ENCODE results near the gene ATP11A.
"Not testable (repeated sequence)": the region's sequence is repeated elsewhere in the genome, so short reads cannot be mapped to it uniquely, and the experiment has no call there.

The ATP11A gene

GRCh38 chr13:112844879-112845278, 155.0 kb downstream of the ATP11A start:
- no peak for DNase-seq (ENCODE audit: extremely low spot score, insufficient read length, low read depth)
- no peak for FAIRE-seq

DNA sequence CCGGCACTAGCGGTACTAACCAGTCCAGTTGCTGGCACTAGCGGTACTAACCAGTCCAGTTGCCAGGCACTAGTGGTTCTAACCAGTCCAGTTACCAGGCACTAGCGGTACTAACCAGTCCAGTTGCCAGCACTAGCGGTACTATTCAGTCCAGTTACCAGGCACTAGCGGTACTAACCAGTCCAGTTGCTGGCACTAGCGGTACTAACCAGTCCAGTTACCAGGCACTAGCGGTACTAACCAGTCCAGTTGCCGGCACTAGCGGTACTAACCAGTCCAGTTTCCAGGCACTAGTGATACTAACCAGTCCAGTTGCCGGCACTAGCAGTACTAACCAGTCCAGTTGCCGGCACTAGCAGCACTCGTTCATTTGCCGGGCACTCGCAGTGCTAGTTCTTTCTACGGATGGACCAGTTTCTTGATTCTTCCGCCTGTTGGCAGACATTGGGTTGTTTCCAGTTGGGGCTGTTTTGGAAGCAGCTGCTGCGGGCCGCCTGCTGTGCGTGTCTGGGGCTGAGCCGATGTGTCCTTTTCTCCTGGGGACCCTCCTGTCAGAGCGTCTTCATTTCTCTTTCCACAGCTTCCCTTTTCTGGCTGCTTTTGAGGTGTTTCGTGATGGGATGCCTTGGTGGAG, 155.8 kb downstream of the ATP11A start:
- FAIRE-seq: no peak
- no peak for DNase-seq (ENCODE audit: extremely low spot score, insufficient read length, low read depth)

GRCh38 chr13:112846411-112847115, 156.7 kb downstream of the ATP11A start:
- no peak for DNase-seq (ENCODE audit: extremely low spot score, insufficient read length, low read depth)
- no peak for FAIRE-seq

GRCh38 chr13:112849500-112849899, 159.7 kb downstream of the ATP11A start:
- FAIRE-seq (no peak), DNase-seq (ENCODE audit: extremely low spot score, insufficient read length, low read depth) (no peak)

GRCh38 chr13:112850273-112850672, 160.4 kb downstream of the ATP11A start:
- FAIRE-seq: no peak
- DNase-seq (ENCODE audit: extremely low spot score, insufficient read length, low read depth): no peak

DNA sequence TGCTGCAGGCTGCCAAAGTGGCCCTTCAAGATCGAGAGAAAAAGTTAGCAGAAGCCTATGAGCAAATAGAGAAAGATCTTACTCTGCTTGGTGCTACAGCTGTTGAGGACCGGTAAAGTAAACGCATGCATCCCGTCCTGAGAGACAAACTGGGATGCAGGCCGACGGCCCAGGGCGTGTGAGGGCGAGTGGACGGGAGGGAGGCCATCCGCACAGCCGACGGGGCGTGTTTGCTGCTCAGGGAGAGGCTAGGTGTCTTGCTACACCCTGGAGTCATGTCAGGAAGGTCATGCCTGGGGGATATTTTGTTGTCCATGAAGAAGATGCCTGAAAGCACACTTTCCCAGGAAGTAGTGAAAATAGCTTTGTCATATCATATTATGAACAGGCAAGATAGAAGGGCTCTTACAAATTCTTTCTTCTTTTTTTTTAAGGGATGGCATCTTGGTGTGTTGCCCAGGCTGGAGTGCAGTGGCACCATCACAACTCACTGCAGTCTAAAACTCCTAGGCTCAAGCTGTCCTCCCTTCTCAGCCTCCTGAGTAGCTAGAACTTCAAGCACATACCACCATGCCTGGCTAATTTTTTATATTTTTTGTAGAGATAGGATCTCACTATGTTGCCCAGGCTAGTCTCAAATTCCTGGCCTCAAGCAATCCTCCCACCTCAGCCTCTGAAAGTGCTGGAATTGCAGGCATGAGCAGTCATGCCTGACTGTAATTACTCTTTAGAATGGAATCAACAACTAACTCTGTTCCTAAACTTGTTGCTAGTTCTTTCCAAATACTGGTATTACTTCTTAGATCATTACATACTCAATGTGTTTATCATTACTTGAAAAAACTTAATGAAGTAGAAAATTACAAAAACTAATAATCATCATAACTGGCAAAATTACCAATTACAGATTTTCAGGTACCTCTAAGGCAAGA, 161.5 kb downstream of the ATP11A start:
- no peak for DNase-seq (ENCODE audit: extremely low spot score, insufficient read length, low read depth)
- FAIRE-seq: no peak

- FAIRE-seq (no peak), DNase-seq (ENCODE audit: extremely low spot score, insufficient read length, low read depth) (no peak)
Measured at GRCh38 chr13:112852392-112852791, 162.6 kb downstream of the ATP11A start.

- DNase-seq (ENCODE audit: extremely low spot score, insufficient read length, low read depth) (no peak), FAIRE-seq (no peak)
Measured at GRCh38 chr13:112852808-112853207, 163.0 kb downstream of the ATP11A start.

DNA sequence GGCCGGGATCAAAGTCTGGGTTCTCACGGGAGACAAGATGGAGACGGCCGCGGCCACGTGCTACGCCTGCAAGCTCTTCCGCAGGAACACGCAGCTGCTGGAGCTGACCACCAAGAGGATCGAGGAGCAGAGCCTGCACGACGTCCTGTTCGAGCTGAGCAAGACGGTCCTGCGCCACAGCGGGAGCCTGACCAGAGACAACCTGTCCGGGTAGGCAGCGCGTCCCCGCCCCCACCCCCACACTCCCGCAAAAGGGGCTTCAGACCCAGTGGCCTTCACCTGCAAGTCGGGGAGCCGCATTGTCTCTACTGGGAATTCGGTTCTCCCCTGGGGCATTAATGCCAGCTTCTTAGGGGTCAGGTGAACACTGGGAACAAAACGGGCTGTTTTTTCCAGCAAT, 164.5 kb downstream of the ATP11A start:
- no peak for DNase-seq (ENCODE audit: extremely low spot score, insufficient read length, low read depth)
- no peak for FAIRE-seq

DNA sequence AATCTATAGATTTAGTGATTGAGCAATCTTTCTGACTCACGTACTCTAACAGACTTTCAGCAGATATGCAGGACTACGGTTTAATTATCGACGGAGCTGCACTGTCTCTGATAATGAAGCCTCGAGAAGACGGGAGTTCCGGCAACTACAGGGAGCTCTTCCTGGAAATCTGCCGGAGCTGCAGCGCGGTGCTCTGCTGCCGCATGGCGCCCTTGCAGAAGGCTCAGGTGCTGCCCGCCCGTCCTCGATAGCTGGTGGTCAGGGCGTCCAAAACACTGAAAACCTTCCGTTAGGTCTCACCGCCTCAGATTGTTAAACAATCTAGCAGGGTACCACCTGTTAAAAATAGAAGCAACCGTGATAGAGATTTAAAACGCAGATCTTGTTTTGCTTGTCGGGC, 166.0 kb downstream of the ATP11A start:
- FAIRE-seq (no peak), DNase-seq (ENCODE audit: extremely low spot score, insufficient read length, low read depth) (no peak)

DNA sequence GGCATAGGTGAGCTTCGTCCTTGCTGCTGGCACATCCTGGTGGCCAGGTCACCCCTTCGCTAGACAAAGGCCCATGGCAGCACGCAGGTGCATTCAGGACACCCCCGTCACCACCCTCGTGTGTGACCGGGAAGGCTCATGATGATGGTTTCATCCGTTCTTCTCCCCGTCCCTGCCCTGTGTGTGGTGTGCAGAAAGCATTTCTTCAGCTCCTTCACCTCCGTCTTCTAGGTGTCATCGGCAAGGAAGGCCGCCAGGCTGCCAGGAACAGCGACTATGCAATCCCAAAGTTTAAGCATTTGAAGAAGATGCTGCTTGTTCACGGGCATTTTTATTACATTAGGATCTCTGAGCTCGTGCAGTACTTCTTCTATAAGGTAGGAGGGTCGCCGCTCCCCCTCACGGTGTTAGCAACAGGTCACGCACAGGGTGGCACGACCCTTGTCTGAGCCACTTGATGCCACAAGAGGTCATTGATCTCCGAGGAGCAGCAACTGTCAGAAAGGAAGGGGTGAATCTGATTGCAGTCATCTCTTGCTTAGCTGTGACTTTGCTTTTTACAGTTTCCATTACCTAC, 168.2 kb downstream of the ATP11A start:
- no peak for DNase-seq (ENCODE audit: extremely low spot score, insufficient read length, low read depth)
- no peak for FAIRE-seq

- DNase-seq (ENCODE audit: extremely low spot score, insufficient read length, low read depth) (no peak), FAIRE-seq (no peak)
Measured at GRCh38 chr13:112859128-112859816, 169.4 kb downstream of the ATP11A start.

DNA sequence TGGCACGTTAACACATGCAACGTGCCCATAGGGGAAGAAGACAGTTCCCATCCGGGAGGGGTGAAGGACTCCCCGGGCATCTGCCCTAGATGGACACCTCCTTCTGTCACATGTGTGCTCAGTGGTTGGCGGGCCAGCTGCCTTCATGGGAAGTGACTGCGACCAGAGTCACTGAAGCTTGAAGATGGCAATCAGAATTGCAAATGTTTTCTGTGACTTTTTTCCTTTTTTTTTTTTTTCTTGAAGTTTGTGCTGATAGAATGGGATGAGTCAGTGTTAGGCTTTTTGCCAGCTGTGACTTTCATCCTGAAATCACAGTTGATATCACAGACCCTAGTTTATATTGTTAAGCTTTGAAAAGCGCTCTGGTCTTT, 170.0 kb downstream of the ATP11A start:
- no peak for DNase-seq (ENCODE audit: extremely low spot score, insufficient read length, low read depth)

GRCh38 chr13:112861876-112862615, 172.2 kb downstream of the ATP11A start:
- no peak for DNase-seq (ENCODE audit: extremely low spot score, insufficient read length, low read depth)
- no peak for FAIRE-seq

More for the DNA sequence above, 170.0 kb downstream of the ATP11A start:
- peak; percentile 68 for FAIRE-seq

DNA sequence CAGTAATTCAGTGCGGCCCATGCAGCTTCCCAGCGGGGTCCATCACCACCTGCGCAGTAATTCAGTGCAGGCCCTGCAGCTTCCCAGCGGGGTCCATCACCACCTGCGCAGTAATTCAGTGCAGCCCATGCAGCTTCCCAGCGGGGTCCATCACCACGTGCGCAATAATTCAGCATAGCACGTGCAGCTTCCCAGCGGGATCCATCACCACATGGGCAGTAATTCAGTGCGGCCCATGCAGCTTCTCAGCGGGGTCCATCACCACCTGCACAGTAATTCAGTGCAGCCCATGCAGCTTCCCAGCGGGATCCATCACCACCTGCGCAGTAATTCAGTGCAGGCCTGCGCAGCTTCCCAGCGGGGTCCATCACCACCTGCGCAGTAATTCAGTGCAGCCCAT, 173.5 kb downstream of the ATP11A start:
- not testable (repeated sequence) for DNase-seq (ENCODE audit: extremely low spot score, insufficient read length, low read depth); FAIRE-seq

GRCh38 chr13:112865478-112865877, 175.6 kb downstream of the ATP11A start:
- not testable (repeated sequence) for DNase-seq (ENCODE audit: extremely low spot score, insufficient read length, low read depth); FAIRE-seq

- FAIRE-seq (no peak), DNase-seq (ENCODE audit: extremely low spot score, insufficient read length, low read depth) (no peak)
Measured at GRCh38 chr13:112867301-112867711, 177.5 kb downstream of the ATP11A start.

DNA sequence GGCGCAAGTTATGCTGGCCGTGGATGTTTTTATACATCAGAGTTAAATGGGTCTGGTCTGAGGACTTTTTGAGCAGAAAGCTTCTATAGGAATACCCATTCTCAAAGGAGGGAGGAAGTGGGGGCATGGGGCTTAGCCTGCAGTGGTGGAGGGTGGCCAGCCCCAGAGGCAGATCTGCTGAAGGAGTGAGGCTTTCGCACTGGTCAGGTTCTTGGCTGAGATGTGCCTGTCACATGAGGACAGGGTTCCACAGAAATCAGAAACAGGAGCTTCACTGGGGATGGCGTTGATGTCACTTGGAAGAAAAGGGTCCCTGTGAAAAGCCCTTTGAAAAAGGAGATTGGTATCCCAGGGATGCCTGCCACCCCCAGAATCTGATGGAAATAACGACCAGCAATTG, 178.5 kb downstream of the ATP11A start:
- DNase-seq (ENCODE audit: extremely low spot score, insufficient read length, low read depth) (no peak), FAIRE-seq (no peak)

Measured in GM18507 (cell line).